ENCODE data around the gene DUOX2.
"Not testable (repeated sequence)": the region's sequence is repeated elsewhere in the genome, so short reads cannot be mapped to it uniquely, and the experiment has no call there.

DUOX2 gene

DNA sequence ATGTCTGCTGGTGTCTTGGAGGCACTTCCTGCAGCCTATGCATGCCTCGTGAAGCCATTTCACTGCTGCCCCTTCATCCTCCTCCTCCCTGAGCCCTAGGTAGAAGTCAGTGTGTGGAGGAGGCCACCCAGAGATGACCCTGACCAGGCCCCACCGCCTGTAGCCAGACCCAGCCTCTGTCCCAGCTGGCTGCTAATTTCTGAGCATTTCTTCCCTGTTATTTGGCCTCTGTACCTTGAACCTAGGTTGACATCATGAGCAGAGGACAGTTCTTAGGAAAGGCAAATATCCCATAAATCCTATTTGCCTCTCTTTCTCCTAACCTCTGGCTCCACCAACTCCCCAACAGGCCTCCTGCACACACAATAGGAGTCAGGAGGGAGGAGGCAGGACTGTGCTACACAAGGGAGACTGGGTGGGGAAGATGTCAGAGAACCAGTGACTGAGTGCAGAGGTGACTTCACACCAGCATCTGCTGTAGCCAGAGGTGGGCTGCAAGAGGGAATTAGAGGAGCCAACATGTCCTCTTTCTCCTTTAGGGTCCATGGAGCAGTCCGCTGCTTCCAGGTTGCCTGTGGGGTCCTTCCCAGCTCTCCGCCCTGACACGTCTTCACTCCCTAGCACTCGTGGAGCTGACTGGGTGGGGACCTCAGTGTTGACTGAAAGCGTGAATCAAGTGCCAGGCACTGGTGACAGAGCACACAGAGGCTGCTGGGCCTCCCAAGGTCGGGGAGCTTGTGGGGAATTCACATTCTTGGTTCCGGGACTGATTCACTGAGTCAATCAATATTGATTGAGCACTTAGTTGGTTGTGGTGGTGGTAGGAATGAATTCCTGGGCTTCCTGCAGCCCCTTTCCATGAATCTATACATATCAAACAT is 38.3 kb downstream of the DUOX2 start:
- not testable (repeated sequence) for DNase-seq (ENCODE audit: low read depth in 3 of 3)

DNA sequence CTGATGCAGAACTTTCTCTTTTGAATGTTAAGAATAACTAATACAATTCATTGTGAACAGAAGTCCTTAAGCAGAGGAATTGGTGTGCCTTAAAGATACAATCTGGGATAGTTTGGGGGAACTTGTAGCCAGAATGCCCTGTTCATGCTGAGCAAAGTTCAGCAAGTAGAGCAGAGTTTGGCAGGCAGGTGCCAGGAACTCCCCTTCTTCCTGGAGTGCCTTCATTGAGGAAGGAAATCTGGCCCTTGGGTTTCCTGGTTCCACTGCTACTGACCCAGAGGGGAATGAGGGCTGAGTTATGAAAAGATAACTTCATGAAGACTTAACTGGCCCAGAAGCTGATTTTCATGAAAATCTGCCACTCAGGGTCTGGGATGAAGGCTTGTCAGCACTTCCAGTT is 40.4 kb downstream of the DUOX2 start:
- not testable (repeated sequence) for DNase-seq (ENCODE audit: low read depth in 3 of 3)

DNA sequence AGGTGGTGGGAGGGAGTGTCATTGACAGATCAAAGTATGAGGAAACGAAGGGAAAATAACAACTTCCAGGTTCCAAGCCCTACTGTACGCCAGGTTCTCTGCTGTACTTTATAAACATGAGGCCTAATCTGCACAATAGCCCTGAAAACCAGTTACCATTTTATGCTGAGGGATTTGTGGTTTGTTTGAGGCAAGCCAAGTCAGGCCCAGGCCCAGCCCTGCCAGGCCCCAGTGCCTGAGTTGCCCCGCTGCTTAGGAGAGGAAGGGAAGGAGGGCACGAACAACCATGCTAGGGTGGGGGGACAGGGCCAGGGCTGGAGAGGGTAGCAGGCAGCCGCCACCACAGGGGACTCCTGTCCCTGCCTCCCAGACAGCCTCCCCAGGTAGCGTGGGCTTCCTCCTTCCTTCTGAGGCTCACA is 44.0 kb downstream of the DUOX2 start:
- DNase-seq (ENCODE audit: low read depth in 3 of 3), result not testable (repeated sequence)

DNA sequence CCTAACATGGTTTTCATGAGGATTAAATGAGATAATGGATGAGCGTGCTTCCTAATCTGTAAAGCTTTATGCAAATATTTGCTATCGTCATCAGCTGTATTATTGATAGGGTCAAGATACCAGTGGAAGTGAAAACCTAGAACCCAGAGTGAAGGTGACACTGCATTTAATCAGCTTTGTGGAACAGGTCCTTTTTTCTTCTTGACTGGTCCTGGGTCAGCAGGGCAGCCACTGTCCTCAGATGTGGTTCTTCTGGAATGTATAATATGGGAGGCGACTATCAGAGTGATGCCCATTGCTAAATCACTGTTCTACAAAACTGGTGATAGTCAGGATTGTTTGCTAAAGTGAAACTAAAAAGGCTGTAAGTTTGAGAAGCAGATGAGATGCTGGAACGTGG is 49.6 kb downstream of the DUOX2 start:
- no peak for DNase-seq (ENCODE audit: low read depth in 3 of 3)

DNA sequence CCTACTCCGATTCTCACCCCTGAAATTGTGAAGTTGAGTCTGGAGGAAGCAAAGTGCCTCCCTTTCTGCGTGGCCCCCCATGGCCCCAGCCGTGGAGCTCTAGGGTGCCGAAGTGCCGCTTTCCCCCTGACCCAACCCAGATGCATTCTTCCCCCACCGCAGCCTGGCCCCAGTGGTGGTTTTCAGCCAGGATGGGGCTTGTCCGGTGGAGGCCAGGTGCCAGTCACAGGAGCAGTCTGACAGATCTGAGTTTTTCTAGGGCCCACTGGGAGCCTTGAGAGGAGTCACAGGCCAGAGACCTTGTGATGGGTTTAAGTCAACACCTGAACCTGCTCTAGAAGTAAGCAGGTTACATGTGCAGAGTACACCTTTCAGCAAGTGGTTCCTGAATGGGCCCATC is 51.7 kb downstream of the DUOX2 start:
- not testable (repeated sequence) for DNase-seq (ENCODE audit: low read depth in 3 of 3)

DNA sequence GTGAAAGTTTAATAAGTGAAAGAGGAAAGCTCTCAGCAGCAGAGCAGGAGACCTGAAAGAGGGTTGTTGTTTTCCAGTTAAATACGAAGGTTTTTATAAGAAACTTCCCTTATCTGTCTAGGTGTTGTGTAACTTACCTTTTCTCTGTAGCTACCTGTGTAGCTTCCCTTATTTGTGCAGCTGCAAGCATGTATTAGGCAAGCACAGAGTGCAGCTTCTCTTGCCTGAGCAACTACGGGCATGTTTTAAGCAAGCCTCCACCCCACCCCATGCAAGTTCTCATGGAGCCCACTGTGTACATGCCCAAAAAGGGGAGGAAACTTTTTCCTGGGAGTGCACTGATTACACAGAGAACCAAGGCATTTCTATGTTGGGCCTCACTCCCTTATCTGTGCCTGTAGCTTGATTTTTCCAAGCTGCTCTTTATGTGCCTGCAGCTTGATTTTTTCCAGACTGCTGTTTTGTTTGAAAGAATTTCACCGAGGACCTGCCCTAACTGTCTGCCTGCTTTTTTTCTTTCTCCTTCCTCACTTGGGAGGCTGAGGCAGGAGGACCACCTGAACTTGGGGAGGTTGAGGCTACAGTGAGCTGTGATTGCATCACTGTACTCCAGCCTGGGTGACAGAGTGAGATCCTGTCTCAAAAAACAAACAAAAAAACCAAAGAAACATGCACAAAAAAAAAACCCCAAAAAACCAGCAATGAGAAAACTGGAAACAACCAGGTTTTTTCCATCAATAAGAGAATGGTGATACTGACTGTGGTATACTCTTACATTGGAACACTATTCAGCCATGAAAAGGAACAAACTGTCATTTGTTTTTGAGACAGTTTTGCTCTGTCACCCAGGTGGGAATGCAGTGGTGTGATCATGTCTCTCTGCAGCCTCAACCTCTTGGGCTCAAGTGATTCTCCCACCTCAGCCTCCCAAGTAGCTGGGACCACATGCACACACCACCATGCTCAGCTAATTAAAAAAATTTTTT is 55.0 kb downstream of the DUOX2 start:
- DNase-seq (ENCODE audit: low read depth in 3 of 3), result not testable (repeated sequence)

DNA sequence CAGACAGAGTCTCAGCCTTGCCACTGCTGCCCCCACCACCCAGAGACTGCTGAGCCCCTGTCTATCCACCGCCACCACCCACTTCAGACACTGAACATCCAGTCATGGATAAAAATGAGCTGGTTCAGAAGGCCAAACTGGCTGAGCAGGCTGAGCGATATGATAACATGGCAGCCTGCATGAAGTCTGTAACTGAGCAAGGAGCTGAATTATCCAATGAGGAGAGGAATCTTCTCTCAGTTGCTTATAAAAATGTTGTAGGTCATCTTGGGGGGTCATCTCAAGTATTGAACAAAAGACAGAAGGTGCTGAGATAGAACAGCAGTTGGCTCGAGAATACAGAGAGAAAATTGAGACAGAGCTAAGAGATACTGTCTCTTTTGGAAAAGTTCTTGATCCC is 61.3 kb downstream of the DUOX2 start:
- not testable (repeated sequence) for DNase-seq (ENCODE audit: low read depth in 3 of 3)

DNA sequence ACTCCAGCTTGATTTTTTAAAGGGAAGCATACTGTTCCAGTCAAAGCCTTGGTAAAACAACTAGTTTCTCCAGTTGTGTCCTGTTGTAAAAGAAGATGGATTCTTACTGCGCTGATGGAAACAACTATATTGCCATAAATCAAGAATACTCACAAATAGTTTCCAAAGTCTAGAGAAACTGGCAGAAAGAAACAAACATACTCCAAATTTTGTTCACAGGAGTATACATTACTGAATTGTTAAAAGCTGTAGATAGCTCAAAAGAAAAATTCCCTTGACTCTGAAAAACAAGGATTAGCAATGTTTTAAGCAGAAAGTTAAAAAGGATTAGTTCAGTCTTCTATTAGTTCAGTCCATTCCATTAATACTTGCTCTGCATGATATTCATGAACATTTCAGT is 63.4 kb downstream of the DUOX2 start:
- no peak for DNase-seq (ENCODE audit: low read depth in 3 of 3)

DNA sequence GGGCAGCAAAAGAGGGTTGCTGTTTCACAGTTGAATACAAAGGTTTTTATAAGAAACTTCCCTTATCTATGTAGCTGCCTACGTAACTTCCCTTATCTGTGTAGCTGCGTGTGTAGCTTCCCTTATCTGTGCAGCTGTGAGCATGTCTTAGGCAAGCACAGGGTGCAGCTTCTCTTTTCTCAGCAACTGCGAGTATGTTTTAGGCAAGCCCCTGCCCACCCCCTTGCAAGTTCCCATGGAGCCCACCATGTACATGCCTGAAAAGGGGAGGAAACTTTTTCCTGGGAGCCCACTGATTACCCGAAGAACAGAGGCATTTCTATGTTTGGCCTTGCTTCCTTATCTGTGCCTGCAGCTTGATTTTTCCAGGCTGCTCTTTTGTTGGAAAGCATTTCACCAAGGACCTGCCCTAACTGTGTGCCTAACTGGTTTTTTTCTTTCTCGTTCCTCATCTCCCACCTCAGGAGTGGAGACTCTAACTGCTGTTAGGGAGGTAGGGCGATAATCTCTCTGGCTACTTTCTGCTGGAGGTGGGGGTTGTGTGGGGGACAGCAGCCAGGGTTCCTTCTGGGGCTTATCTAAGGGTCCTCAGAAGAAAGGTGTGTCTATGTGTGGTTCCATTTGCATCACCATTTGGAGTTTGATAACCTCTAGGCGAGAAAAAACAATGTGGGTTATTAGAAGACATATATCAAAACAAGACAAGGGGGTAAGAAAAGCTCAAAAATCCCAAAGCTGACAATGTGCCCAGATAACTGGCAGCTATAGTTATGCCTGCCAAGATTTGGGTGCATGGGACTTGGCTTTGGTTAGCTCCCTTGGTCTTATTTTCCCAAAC is 65.0 kb downstream of the DUOX2 start:
- no peak for DNase-seq (ENCODE audit: low read depth in 3 of 3)

DNA sequence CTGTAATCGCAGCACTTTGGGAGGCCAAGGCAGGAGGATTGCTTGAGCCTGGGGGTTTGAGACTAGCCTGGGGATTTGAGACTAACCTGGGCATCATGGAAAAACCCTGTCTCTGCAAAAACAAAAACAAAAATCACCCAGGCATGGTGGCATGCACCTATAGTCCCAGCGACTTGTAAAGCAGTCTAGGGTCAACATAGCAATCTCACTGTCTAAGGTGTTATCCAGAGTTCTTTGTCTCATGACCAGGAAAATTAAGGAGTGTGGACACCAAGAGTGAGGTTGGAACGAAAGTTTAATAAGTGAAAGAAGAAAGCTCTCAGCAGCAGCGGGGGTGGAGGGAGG is 65.6 kb downstream of the DUOX2 start:
- DNase-seq (ENCODE audit: low read depth in 3 of 3), result not testable (repeated sequence)

DNA sequence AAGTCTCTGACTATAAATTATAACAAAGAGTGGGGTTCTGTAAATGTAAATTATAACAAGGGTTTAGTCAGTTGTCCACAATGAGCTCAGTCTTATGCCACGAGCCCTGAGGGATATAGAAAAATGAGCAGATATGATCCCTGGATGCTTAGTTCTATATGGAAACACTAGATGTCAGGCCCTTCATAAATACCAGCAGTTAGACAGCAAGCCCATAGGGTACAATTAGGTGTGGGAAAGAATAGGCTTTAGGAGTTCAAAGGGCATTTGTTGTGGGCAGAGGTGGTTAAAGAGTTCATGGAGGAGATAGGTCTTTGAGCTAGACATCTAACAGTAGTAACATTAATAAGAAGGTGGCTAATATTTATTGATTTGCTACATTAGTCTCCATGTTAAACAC is 69.7 kb downstream of the DUOX2 start:
- DNase-seq (ENCODE audit: low read depth in 3 of 3), result not testable (repeated sequence)

DNA sequence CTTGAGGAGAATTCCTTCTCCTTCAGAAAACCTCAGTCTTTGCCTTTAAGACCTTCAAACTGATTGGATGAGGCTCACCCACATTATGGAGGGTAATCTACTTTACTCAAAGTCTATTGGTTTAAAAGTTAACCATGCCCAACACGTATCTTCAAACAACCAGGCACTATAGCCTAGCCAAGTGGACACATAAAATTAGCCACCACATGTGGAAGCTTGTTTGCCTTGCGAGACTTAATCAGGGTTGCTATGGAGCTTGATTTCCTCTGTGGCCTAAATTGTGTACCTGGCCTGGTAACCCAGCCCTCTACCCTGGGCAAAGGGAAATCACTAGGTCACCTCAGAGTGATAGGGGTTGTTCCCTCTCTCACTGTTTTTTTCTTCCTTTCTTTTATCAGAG is 71.1 kb downstream of the DUOX2 start:
- not testable (repeated sequence) for DNase-seq (ENCODE audit: low read depth in 3 of 3)
